DOHH2 (cell line): ENCODE data around the gene SHMT2.

Source experiments
- H3F3A ChIP-seq: fragments of 200-600 bp; sonication (generic), shearing (Covaris generic); 2 replicates; pipeline ENCODE4 v1.6.0; 2016; ENCODE audit warnings: antibody characterized with exemption, mild to moderate bottlenecking; ENCODE audit not compliant: control insufficient read depth, insufficient read depth
- H3K27ac ChIP-seq: fragments of 200-600 bp; sonication (generic); 2 replicates; pipeline ENCODE4 v1.5.1; 2014; ENCODE audit warnings: low read depth, mild to moderate bottlenecking, low read length, moderate library complexity
- H3K27me3 ChIP-seq: fragments of 200-600 bp; sonication (generic); 2 replicates; pipeline ENCODE4 v1.6.1; 2014; ENCODE audit warnings: mild to moderate bottlenecking, low read length, mixed read lengths; ENCODE audit not compliant: control insufficient read depth
- H3K36me3 ChIP-seq: fragments of 200-600 bp; sonication (generic); 2 replicates; pipeline ENCODE4 v1.6.1; 2014; ENCODE audit warnings: mild to moderate bottlenecking, low read length, moderate library complexity, mixed read lengths; ENCODE audit not compliant: control insufficient read depth
- H3K4me1 ChIP-seq: fragments of 200-600 bp; sonication (generic); 2 replicates; pipeline ENCODE4 v1.6.1; 2014; ENCODE audit warnings: mild to moderate bottlenecking, low read length, mixed read lengths; ENCODE audit not compliant: control insufficient read depth
- H3K4me2 ChIP-seq: fragments of 200-600 bp; sonication (generic); 2 replicates; pipeline ENCODE4 v1.6.0; 2014; ENCODE audit warnings: mild to moderate bottlenecking, low read length, moderate library complexity
- H3K4me3 ChIP-seq: fragments of 200-600 bp; sonication (generic); 2 replicates; pipeline ENCODE4 v1.5.1; 2014; ENCODE audit warnings: mild to moderate bottlenecking, low read length, mixed read lengths
- H3K79me2 ChIP-seq: fragments of 200-600 bp; sonication (generic); 2 replicates; pipeline ENCODE4 v1.6.1; 2014; ENCODE audit warnings: mild to moderate bottlenecking, low read length, mixed read lengths; ENCODE audit not compliant: control insufficient read depth
- H3K9me2 ChIP-seq: fragments of 200-600 bp; sonication (generic); replicated peaks from 2 replicates; pipeline ENCODE4 v1.6.1; 2014; ENCODE audit warnings: mild to moderate bottlenecking, low read length, mixed read lengths; ENCODE audit not compliant: control insufficient read depth
- H3K9me3 ChIP-seq: fragments of 200-600 bp; sonication (generic); 2 replicates; pipeline ENCODE4 v1.6.1; 2014; ENCODE audit warnings: antibody characterized with exemption, low read length, mixed read lengths; ENCODE audit not compliant: control insufficient read depth, insufficient read depth
- H4K20me1 ChIP-seq: fragments of 200-600 bp; sonication (generic); 2 replicates; pipeline ENCODE4 v1.6.0; 2014; ENCODE audit warnings: low read depth, mild to moderate bottlenecking, antibody characterized with exemption, low read length, moderate library complexity; ENCODE audit not compliant: control insufficient read depth, insufficient read depth
- CTCF ChIP-seq: fragments of 200-600 bp; sonication (generic); IDR thresholded peaks from one replicate; pipeline ENCODE4 v1.5.1; 2014; ENCODE audit warnings: antibody characterized with exemption, mild to moderate bottlenecking, low read depth, low read length; ENCODE audit not compliant: poor library complexity, severe bottlenecking
- EZH2phosphoT487 ChIP-seq: fragments of 200-600 bp; sonication (generic); IDR thresholded peaks from 2 replicates; pipeline ENCODE4 v1.6.1; 2017; ENCODE audit warnings: borderline replicate concordance, mild to moderate bottlenecking, antibody characterized with exemption, low read length, moderate library complexity, mixed read lengths

SHMT2 gene

DNA sequence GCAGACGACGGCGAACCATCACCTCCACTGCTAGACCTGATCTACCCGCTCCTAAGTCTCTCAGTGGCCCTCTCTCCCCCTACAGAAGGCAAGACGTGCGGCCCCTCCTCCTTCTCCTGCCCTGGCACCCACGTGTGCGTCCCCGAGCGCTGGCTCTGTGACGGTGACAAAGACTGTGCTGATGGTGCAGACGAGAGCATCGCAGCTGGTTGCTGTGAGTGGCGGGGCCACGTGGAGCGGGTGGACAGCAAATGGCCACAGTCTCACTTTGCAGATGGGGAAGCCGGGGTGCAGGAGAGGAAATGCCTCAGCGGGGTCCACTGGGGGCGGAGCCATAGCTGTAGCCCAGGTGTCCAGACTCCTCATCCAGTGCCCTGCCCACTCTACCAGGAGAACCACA, 34.3 kb upstream of the SHMT2 start:
- Histone ChIP-seq H3K9me3 (no peaks in the 10 kb centered on the region), H3K4me1 (no peaks in the 10 kb centered on the region), H3K79me2 (no peaks in the 10 kb centered on the region), H3K9me2 (no peaks in the 10 kb centered on the region), H3K36me3 (no peaks in the 10 kb centered on the region), H4K20me1 (no peaks in the 10 kb centered on the region), H3K4me2 (no peak overlapping the region), H3F3A (no peaks in the 10 kb centered on the region), H3K27me3 (no peaks in the 10 kb centered on the region), H3K4me3 (no peak overlapping the region), H3K27ac (no peak overlapping the region)
- TF ChIP-seq EZH2phosphoT487 = no peak
- TF ChIP-seq CTCF = no peak

DNA sequence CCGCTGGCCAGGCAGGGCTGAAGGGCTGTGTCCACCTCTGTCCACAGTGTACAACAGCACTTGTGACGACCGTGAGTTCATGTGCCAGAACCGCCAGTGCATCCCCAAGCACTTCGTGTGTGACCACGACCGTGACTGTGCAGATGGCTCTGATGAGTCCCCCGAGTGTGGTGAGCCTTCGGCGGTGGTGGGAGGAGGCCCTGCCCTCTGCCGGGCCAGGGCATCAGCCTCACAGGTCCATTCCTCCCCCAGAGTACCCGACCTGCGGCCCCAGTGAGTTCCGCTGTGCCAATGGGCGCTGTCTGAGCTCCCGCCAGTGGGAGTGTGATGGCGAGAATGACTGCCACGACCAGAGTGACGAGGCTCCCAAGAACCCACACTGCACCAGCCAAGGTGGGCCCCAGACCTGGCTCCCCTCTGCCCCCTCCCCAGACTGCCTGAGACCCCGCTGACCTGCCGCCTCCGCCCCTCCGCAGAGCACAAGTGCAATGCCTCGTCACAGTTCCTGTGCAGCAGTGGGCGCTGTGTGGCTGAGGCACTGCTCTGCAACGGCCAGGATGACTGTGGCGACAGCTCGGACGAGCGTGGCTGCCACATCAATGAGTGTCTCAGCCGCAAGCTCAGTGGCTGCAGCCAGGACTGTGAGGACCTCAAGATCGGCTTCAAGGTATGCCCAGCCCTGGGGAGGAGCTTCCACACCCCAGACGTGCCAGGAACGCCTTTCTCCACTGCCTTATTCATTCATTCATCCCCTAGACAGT, 33.7 kb upstream of the SHMT2 start:
- Histone ChIP-seq H3F3A (no peaks in the 10 kb centered on the region), H4K20me1 (no peaks in the 10 kb centered on the region), H3K4me3 (no peak overlapping the region), H3K9me3 (no peaks in the 10 kb centered on the region), H3K9me2 (no peaks in the 10 kb centered on the region), H3K4me1 (no peaks in the 10 kb centered on the region), H3K27ac (no peak overlapping the region), H3K4me2 (no peak overlapping the region), H3K27me3 (no peaks in the 10 kb centered on the region), H3K79me2 (no peaks in the 10 kb centered on the region), H3K36me3 (no peaks in the 10 kb centered on the region)
- TF ChIP-seq CTCF = no peak
- TF ChIP-seq EZH2phosphoT487 = no peak

- H3K27ac ChIP-seq = no peak overlapping the region
- H3K4me2 ChIP-seq = no peak overlapping the region
- H3K4me3 ChIP-seq = no peak overlapping the region
- H3K9me3 ChIP-seq = no peaks in the 10 kb centered on the region
- no peaks in the 10 kb centered on the region for H3K27me3 ChIP-seq
- no peaks in the 10 kb centered on the region for H3K4me1 ChIP-seq
- no peaks in the 10 kb centered on the region for H3K79me2 ChIP-seq
- H4K20me1 ChIP-seq = no peaks in the 10 kb centered on the region
- TF ChIP-seq EZH2phosphoT487 = no peak
- TF ChIP-seq CTCF = no peak
- no peaks in the 10 kb centered on the region for H3F3A ChIP-seq
- H3K36me3 ChIP-seq = no peaks in the 10 kb centered on the region
- H3K9me2 ChIP-seq = no peaks in the 10 kb centered on the region
These were observed 33.1 kb upstream of the SHMT2 start for GRCh38 chr12:57196439-57196838.
